Measurements from ENCODE around the gene WBP1.

DNA sequence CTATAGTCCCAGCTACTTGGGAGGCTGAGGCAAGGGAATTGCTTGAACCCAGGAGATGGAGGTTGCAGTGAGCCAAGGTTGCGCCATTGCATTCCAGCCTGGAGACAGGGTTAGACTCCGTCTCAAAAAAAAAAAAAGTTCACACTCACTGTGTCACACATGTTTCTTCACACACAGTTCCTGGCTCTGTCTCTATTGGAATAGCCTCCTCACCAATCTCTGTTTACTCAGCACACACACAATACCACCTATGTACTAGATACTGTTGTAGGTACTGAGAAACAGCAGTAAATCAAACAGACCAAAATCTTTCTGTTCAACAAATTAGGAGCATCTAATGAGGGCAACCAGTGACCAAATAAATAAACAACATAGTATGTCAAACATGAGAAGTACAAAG is 27.9 kb downstream of the WBP1 start:
- no peak for TF ChIP-seq POLR2A (IDR thresholded peaks at IDR 0.05)
- TF ChIP-seq, protein P1, sequence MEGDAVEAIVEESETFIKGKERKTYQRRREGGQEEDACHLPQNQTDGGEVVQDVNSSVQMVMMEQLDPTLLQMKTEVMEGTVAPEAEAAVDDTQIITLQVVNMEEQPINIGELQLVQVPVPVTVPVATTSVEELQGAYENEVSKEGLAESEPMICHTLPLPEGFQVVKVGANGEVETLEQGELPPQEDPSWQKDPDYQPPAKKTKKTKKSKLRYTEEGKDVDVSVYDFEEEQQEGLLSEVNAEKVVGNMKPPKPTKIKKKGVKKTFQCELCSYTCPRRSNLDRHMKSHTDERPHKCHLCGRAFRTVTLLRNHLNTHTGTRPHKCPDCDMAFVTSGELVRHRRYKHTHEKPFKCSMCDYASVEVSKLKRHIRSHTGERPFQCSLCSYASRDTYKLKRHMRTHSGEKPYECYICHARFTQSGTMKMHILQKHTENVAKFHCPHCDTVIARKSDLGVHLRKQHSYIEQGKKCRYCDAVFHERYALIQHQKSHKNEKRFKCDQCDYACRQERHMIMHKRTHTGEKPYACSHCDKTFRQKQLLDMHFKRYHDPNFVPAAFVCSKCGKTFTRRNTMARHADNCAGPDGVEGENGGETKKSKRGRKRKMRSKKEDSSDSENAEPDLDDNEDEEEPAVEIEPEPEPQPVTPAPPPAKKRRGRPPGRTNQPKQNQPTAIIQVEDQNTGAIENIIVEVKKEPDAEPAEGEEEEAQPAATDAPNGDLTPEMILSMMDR (IDR thresholded peaks at IDR 0.05 in 4 of 5, conservative IDR thresholded peaks at IDR 0.05 in 1 of 5): no peak

All from gastrocnemius medialis (tissue), 4 donors.